Type B pancreatic cell (in vitro differentiated cells): ENCODE measurements around the gene PTPRT. TPM values are rescaled to one million over a fixed set of nuclear protein-coding genes. Genes with fewer than 3 reads are reported as not detected.

Source experiments
- DNase-seq: peaks from one replicate; pipeline ENCODE4 v3.0.0; 2021; ENCODE audit warnings: mixed read lengths; ENCODE audit not compliant: unreplicated experiment; ENCODE audit errors: extremely low spot score
- H3K27ac Mint-ChIP-seq: 2 replicates; pipeline ENCODE4 v1.8.0; 2021; ENCODE audit warnings: mild to moderate bottlenecking, mixed read lengths
- H3K27me3 Mint-ChIP-seq: 2 replicates; pipeline ENCODE4 v1.8.0; 2021; ENCODE audit warnings: mixed read lengths
- H3K36me3 Mint-ChIP-seq: 2 replicates; pipeline ENCODE4 v1.8.0; 2021; ENCODE audit warnings: mixed read lengths
- H3K4me1 Mint-ChIP-seq: one replicate; pipeline ENCODE4 v1.8.0; 2021; ENCODE audit warnings: mixed read lengths; ENCODE audit not compliant: unreplicated experiment
- H3K4me3 Mint-ChIP-seq: 2 replicates; pipeline ENCODE4 v1.8.0; 2021; ENCODE audit warnings: mild to moderate bottlenecking, mixed read lengths
- H3K9me3 Mint-ChIP-seq: 2 replicates; pipeline ENCODE4 v1.8.0; 2021; ENCODE audit warnings: mixed read lengths
- total RNA-seq: library from RNA; stranded (reverse); gene quantifications from 2 replicates; pipeline ENCODE4 v1.2.1, GENCODE V29; 2021; ENCODE audit warnings: low replicate concordance
- TF ChIP-seq, protein P1 (sequence below): fragments of 200-600 bp; sonication (generic); conservative IDR thresholded peaks from 2 replicates; pipeline ENCODE4 v1.5.0; 2021; ENCODE audit warnings: antibody characterized with exemption, mild to moderate bottlenecking

Gene PTPRT
- total RNA-seq, 1 donor from 2014 or later: 7.0 TPM

DNA sequence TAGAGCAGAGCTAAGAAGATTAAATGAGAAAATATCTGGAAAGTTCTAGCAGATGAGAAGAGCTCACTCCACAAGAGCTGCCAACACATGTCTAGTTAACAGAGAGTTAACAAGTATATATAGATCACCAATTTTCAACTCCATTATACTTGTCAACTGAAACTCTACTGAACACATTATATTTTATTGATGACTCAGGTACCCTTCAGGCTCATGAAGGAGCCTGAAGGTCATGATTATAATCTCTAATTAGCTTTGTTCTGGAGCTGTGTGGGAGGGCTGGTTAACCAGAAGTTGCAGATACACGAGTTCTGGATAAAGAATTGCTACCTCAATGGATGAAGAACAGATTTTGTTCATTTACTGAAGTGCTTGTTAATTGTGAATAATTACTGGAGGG, 42.1 kb upstream of the PTPRT start:
- no peaks in the 10 kb centered on the region for H3K4me1 Mint-ChIP-seq

DNA sequence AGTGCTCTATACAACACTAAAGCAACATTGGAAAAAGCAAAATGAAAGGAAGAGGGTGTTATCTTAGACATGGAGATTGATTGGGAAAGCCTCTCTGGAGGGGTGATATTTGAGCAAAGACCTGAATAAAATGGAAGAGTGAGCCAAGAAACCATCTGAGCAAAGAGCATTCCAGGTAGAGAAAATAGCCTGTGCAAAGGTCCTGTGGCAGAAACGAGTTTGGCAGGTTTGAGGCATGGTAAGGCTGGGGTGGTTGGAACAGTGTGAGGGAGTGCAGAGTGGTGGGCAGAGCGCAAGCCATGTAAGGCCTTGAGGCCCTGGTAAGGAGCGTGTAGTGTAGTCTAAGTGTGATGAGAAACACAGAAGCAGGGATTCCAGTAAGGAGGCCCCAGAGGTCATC, 40.0 kb upstream of the PTPRT start:
- no peaks in the 10 kb centered on the region for H3K36me3 Mint-ChIP-seq
- H3K27me3 Mint-ChIP-seq: peaks cover 9% of the 10 kb centered on the region
- TF ChIP-seq, protein P1, sequence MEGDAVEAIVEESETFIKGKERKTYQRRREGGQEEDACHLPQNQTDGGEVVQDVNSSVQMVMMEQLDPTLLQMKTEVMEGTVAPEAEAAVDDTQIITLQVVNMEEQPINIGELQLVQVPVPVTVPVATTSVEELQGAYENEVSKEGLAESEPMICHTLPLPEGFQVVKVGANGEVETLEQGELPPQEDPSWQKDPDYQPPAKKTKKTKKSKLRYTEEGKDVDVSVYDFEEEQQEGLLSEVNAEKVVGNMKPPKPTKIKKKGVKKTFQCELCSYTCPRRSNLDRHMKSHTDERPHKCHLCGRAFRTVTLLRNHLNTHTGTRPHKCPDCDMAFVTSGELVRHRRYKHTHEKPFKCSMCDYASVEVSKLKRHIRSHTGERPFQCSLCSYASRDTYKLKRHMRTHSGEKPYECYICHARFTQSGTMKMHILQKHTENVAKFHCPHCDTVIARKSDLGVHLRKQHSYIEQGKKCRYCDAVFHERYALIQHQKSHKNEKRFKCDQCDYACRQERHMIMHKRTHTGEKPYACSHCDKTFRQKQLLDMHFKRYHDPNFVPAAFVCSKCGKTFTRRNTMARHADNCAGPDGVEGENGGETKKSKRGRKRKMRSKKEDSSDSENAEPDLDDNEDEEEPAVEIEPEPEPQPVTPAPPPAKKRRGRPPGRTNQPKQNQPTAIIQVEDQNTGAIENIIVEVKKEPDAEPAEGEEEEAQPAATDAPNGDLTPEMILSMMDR: no peak
- no peaks in the 10 kb centered on the region for H3K4me1 Mint-ChIP-seq
- H3K4me3 Mint-ChIP-seq: no peak overlapping the region
- no peak for DNase-seq
- H3K27ac Mint-ChIP-seq: no peak overlapping the region
- no peaks in the 10 kb centered on the region for H3K9me3 Mint-ChIP-seq

More for the DNA sequence above, 42.1 kb upstream of the PTPRT start:
- H3K27me3 Mint-ChIP-seq: peaks cover 9% of the 10 kb centered on the region
- H3K36me3 Mint-ChIP-seq: no peaks in the 10 kb centered on the region
- no peak overlapping the region for H3K27ac Mint-ChIP-seq
- no peaks in the 10 kb centered on the region for H3K9me3 Mint-ChIP-seq
- no peak for DNase-seq
- H3K4me3 Mint-ChIP-seq: no peak overlapping the region
- TF ChIP-seq, protein P1: no peak

DNA sequence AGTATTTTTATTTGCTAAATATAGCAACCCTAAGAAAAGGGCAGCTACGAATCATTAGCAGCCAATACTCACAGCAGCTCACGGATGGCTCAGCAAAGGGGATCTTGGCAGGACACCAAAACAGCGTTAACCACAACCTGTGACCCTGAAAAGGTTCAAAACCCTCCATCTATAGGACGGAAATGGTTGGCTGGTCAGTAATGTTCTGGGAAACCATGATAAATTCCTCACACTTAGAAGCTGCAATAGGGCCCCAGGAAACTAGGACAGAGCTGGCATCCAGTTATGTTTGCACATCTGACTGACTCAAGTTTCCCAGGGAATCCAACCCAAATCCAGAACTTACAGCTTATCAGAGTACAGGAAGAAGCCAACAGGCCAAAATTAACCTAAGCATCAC, 30.9 kb upstream of the PTPRT start:
- no peak overlapping the region for H3K27ac Mint-ChIP-seq
- TF ChIP-seq, protein P1: no peak

DNA sequence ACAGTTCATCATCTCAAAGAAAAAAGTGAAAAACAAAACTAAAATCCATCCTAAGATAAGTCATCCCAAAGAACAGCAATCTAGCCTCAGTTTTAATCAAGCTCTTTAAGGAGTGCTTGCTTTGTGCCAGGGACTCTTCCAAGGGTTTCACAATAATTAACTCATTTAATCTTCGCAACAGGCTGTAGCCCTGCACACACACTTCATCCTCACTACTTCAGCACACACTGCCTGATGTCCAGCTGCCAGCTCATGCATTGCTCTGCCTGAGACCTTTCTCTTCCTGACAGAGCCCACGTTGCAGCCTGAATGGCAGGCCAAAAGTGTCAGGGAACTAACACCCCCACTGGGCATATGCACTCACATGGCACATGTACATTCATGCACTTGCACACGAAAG, 21.2 kb upstream of the PTPRT start:
- TF ChIP-seq, protein P1: no peak
- H3K4me1 Mint-ChIP-seq: no peaks in the 10 kb centered on the region
- no peak overlapping the region for H3K27ac Mint-ChIP-seq
- H3K27me3 Mint-ChIP-seq: peaks cover 23% of the 10 kb centered on the region
- no peak overlapping the region for H3K4me3 Mint-ChIP-seq
- no peak for DNase-seq
- no peaks in the 10 kb centered on the region for H3K9me3 Mint-ChIP-seq
- H3K36me3 Mint-ChIP-seq: no peaks in the 10 kb centered on the region

More for the DNA sequence above, 30.9 kb upstream of the PTPRT start:
- no peaks in the 10 kb centered on the region for H3K9me3 Mint-ChIP-seq
- H3K4me3 Mint-ChIP-seq: no peak overlapping the region
- no peaks in the 10 kb centered on the region for H3K4me1 Mint-ChIP-seq
- DNase-seq: no peak
- no peaks in the 10 kb centered on the region for H3K36me3 Mint-ChIP-seq
- H3K27me3 Mint-ChIP-seq: peaks cover 40% of the 10 kb centered on the region

DNA sequence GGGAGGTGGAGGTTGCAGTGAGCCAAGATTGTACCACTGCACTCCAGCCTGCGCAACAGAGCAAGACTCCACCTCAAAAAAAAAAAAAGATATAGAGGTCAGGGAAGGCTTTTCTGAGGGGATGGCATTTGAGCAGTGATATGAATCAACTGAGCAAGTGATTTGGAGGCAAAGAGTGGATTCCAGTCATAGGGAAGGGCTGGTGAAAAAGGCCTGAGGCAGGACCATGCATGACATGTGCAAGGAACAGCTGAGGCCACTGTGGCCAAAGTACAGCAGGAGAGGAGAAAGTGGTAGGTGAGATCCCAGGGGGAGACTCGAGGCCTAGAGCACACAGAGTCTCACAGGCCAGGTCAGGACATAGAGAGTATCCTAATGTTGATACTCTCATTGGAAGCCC, 20.1 kb upstream of the PTPRT start:
- Mint-ChIP-seq H3K27ac (no peak overlapping the region), H3K36me3 (no peaks in the 10 kb centered on the region), H3K4me3 (no peak overlapping the region)

More for the DNA sequence above, 20.1 kb upstream of the PTPRT start:
- no peaks in the 10 kb centered on the region for H3K9me3 Mint-ChIP-seq
- peaks cover 15% of the 10 kb centered on the region for H3K27me3 Mint-ChIP-seq
- H3K4me1 Mint-ChIP-seq: no peaks in the 10 kb centered on the region
- no peak for DNase-seq
- TF ChIP-seq, protein P1: no peak
